Kidney epithelial cell (primary cell): ENCODE measurements around the gene RET. TPM values are rescaled to one million over a fixed set of nuclear protein-coding genes. Genes with fewer than 3 reads are reported as not detected.

Experiments
- DNase-seq: peaks from one replicate; pipeline ENCODE4 v3.0.0-alpha.2; 2010; ENCODE audit warnings: low read depth
- H3K27me3 ChIP-seq: 2 replicates; pipeline ENCODE4 v1.6.0; 2011; ENCODE audit warnings: low read length; ENCODE audit not compliant: control insufficient read depth, insufficient read depth
- H3K36me3 ChIP-seq: 2 replicates; pipeline ENCODE4 v1.5.1; 2011; ENCODE audit warnings: low read length; ENCODE audit not compliant: control insufficient read depth, insufficient read depth
- H3K4me3 ChIP-seq: 2 replicates; pipeline ENCODE4 v1.5.1; 2011; ENCODE audit warnings: low read depth, mild to moderate bottlenecking, control low read depth, low read length
- CTCF ChIP-seq: IDR thresholded peaks from 2 replicates; pipeline ENCODE4 v1.5.1; 2011; ENCODE audit warnings: mild to moderate bottlenecking, moderate library complexity, low read length, control low read depth, inconsistent platforms; ENCODE audit not compliant: insufficient read depth, poor library complexity, severe bottlenecking
- total RNA-seq: library from RNA; depleted of rRNA; stranded (reverse); fragments of >200 nt; gene quantifications from 2 replicates; pipeline ENCODE4 v1.2.3, GENCODE V29; 2015

RET gene
- total RNA-seq, 1 donor from 2014 or later: 3.7 TPM

GRCh38 chr10:43162604-43163003 lies 85.7 kb downstream of the RET start:
- H3K4me3 ChIP-seq: no peak overlapping the region
- no peaks in the 10 kb centered on the region for H3K36me3 ChIP-seq
- no peak for TF ChIP-seq CTCF
- no peaks in the 10 kb centered on the region for H3K27me3 ChIP-seq
- DNase-seq: no peak

- Histone ChIP-seq H3K27me3 (no peaks in the 10 kb centered on the region), H3K4me3 (no peak overlapping the region), H3K36me3 (no peaks in the 10 kb centered on the region)
- DNase-seq: no peak
- TF ChIP-seq CTCF: no peak
These were observed 89.5 kb downstream of the RET start for GRCh38 chr10:43166207-43166879.

GRCh38 chr10:43166880-43167497 lies 90.1 kb downstream of the RET start:
- TF ChIP-seq CTCF: no peak
- Histone ChIP-seq H3K27me3 (no peaks in the 10 kb centered on the region), H3K4me3 (no peak overlapping the region), H3K36me3 (no peaks in the 10 kb centered on the region)
- no peak for DNase-seq

- Histone ChIP-seq H3K27me3 (no peaks in the 10 kb centered on the region), H3K4me3 (no peak overlapping the region), H3K36me3 (no peaks in the 10 kb centered on the region)
- no peak for DNase-seq
- no peak for TF ChIP-seq CTCF
These were observed 90.6 kb downstream of the RET start for GRCh38 chr10:43167498-43167889.

- DNase-seq: no peak
- Histone ChIP-seq H3K27me3 (no peaks in the 10 kb centered on the region), H3K36me3 (no peaks in the 10 kb centered on the region), H3K4me3 (no peak overlapping the region)
- TF ChIP-seq CTCF: peak; percentile 21
These were observed 93.6 kb downstream of the RET start for GRCh38 chr10:43170491-43170890.

GRCh38 chr10:43172645-43173044 lies 95.8 kb downstream of the RET start:
- DNase-seq: no peak
- H3K27me3 ChIP-seq: no peaks in the 10 kb centered on the region
- no peaks in the 10 kb centered on the region for H3K36me3 ChIP-seq
- no peak for TF ChIP-seq CTCF
- no peak overlapping the region for H3K4me3 ChIP-seq
